ENCODE results near the gene ATXN1.

The ATXN1 gene

GRCh38 chr6:16258709-16259075, 502.6 kb downstream of the ATXN1 start:
- Histone ChIP-seq H3K36me3 (ENCODE audit: insufficient read depth) (no peaks in the 10 kb centered on the region), H3K27me3 (ENCODE audit: insufficient read depth, low read depth) (no peaks in the 10 kb centered on the region), H4K20me1 (ENCODE audit: insufficient read depth) (no peaks in the 10 kb centered on the region), H3K4me2 (no peak overlapping the region), H3K79me2 (ENCODE audit: insufficient read depth, low read depth) (no peaks in the 10 kb centered on the region), H3K4me1 (ENCODE audit: low read depth, poor library complexity, severe bottlenecking) (no peaks in the 10 kb centered on the region), H3K9ac (no peak overlapping the region), H3K27ac (no peak overlapping the region), H3K4me3 (IDR thresholded peaks at IDR 0.05; ENCODE audit: insufficient read depth, low read depth, low read length) (no peak overlapping the region), H2AFZ (ENCODE audit: low read depth) (no peak overlapping the region)
- no peak for TF ChIP-seq CTCF (conservative IDR thresholded peaks at IDR 0.05; ENCODE audit: low read depth, low read length)

- H3K27ac ChIP-seq: no peak overlapping the region
- no peaks in the 10 kb centered on the region for H4K20me1 ChIP-seq (ENCODE audit: insufficient read depth)
- TF ChIP-seq CTCF (conservative IDR thresholded peaks at IDR 0.05; ENCODE audit: low read depth, low read length): no peak
- H3K4me3 ChIP-seq (IDR thresholded peaks at IDR 0.05; ENCODE audit: insufficient read depth, low read depth, low read length): no peak overlapping the region
- no peaks in the 10 kb centered on the region for H3K79me2 ChIP-seq (ENCODE audit: insufficient read depth, low read depth)
- H2AFZ ChIP-seq (ENCODE audit: low read depth): no peak overlapping the region
- no peaks in the 10 kb centered on the region for H3K27me3 ChIP-seq (ENCODE audit: insufficient read depth, low read depth)
- H3K9ac ChIP-seq: no peak overlapping the region
- H3K4me2 ChIP-seq: no peak overlapping the region
- no peaks in the 10 kb centered on the region for H3K4me1 ChIP-seq (ENCODE audit: low read depth, poor library complexity, severe bottlenecking)
- no peaks in the 10 kb centered on the region for H3K36me3 ChIP-seq (ENCODE audit: insufficient read depth)
Observed at GRCh38 chr6:16257999-16258708, 503.1 kb downstream of the ATXN1 start.

- no peak for TF ChIP-seq CTCF (conservative IDR thresholded peaks at IDR 0.05; ENCODE audit: low read depth, low read length)
- no peaks in the 10 kb centered on the region for H4K20me1 ChIP-seq (ENCODE audit: insufficient read depth)
- no peak overlapping the region for H3K27ac ChIP-seq
- no peaks in the 10 kb centered on the region for H3K4me1 ChIP-seq (ENCODE audit: low read depth, poor library complexity, severe bottlenecking)
- no peak overlapping the region for H3K4me3 ChIP-seq (IDR thresholded peaks at IDR 0.05; ENCODE audit: insufficient read depth, low read depth, low read length)
- H2AFZ ChIP-seq (ENCODE audit: low read depth): no peak overlapping the region
- H3K79me2 ChIP-seq (ENCODE audit: insufficient read depth, low read depth): no peaks in the 10 kb centered on the region
- no peaks in the 10 kb centered on the region for H3K27me3 ChIP-seq (ENCODE audit: insufficient read depth, low read depth)
- H3K4me2 ChIP-seq: no peak overlapping the region
- no peaks in the 10 kb centered on the region for H3K36me3 ChIP-seq (ENCODE audit: insufficient read depth)
- no peak overlapping the region for H3K9ac ChIP-seq
Observed at GRCh38 chr6:16256781-16257180, 504.5 kb downstream of the ATXN1 start.

- Histone ChIP-seq H3K4me2 (no peak overlapping the region), H2AFZ (ENCODE audit: low read depth) (no peak overlapping the region), H3K27me3 (ENCODE audit: insufficient read depth, low read depth) (no peaks in the 10 kb centered on the region), H4K20me1 (ENCODE audit: insufficient read depth) (no peaks in the 10 kb centered on the region), H3K9ac (no peak overlapping the region), H3K79me2 (ENCODE audit: insufficient read depth, low read depth) (no peaks in the 10 kb centered on the region), H3K4me1 (ENCODE audit: low read depth, poor library complexity, severe bottlenecking) (no peaks in the 10 kb centered on the region), H3K27ac (no peak overlapping the region), H3K4me3 (IDR thresholded peaks at IDR 0.05; ENCODE audit: insufficient read depth, low read depth, low read length) (no peak overlapping the region), H3K36me3 (ENCODE audit: insufficient read depth) (no peaks in the 10 kb centered on the region)
- TF ChIP-seq CTCF (conservative IDR thresholded peaks at IDR 0.05; ENCODE audit: low read depth, low read length): no peak
Observed at GRCh38 chr6:16254535-16254934, 506.7 kb downstream of the ATXN1 start.

Measured in KMS-11 (cell line).